ENCODE measurements around the gene C12orf75. TPM values are rescaled to one million over a fixed set of nuclear protein-coding genes. Genes with fewer than 3 reads are reported as not detected.

Gene C12orf75
- total and polyA plus RNA-seq, 2 experiments from 2014 or later = 43.9 to 69.8 TPM

DNA sequence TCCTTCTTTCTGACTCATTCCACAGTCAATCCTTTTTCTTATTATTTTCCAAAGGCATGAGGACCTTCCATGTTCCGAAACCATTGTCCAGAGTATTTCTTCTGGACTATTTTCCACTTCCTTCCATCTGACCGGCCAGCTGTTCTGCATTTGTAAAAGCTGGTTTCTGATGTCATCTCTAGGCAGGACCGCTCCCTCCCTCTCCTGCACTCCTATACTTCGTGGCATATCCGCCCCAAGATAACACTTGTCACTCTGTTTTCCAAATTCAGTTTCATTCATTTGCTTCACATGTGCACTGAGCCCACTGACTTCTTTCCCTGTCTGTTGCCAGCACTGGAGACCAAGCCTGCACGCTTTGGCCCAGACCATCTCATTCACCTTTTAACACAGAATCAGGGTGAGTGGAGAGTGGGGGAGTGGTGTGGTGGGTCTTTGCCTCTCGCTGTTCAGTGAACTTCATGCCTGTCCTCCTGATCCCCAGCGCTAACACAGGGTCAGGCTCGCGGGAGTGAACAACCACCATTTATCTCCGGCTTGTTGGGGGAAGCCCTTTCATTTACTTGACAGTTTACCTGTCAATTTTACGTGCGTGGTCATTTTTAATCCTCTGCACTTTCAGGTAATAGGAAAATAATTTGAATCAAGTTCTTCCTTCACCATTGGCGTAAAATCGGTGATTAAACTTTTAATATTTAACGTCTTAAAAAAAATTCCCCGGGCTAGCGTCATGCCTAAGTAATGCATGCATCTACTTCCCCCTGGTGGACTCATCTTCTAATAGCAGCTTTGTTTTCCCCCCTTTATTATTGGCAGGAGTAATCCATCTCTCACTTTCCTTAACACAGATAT is 52.5 kb downstream of the C12orf75 start:
- Mint-ChIP-seq H3K27ac (no peak overlapping the region), H3K4me1 (no peaks in the 10 kb centered on the region), H3K4me3 (no peak overlapping the region), H3K9me3 (no peaks in the 10 kb centered on the region), H3K36me3 (ENCODE audit: low read depth) (no peaks in the 10 kb centered on the region), H3K27me3 (ENCODE audit: insufficient read depth, low read depth, poor library complexity) (peaks cover 2% of the 10 kb centered on the region)
- Histone ChIP-seq H3K4me2 (no peak overlapping the region), H3K36me3 (ENCODE audit: insufficient read depth) (no peaks in the 10 kb centered on the region), H3K4me3 (0 out of 2 replicates have a peak overlapping the region, but pooled peaks have one; percentile 13), H2AFZ (no peak overlapping the region), H3K9me2 (ENCODE audit: insufficient read depth) (no peaks in the 10 kb centered on the region), H3K27me3 (ENCODE audit: insufficient read depth) (no peaks in the 10 kb centered on the region), H3K79me2 (replicated peaks; ENCODE audit: insufficient read depth) (no peaks in the 10 kb centered on the region), H3K4me1 (ENCODE audit: insufficient read depth) (peaks cover 6% of the 10 kb centered on the region; the same call in 1 of the 2 replicates), H3K27ac (ENCODE audit: low read depth) (no peak overlapping the region), H3F3A (replicated peaks; ENCODE audit: low read depth) (no peaks in the 10 kb centered on the region), H4K20me1 (replicated peaks; ENCODE audit: insufficient read depth) (no peaks in the 10 kb centered on the region)
- DNase-seq (ENCODE audit: low spot score) (peak; percentile 84), ATAC-seq (peak; percentile 73)
- TF ChIP-seq, protein P1, sequence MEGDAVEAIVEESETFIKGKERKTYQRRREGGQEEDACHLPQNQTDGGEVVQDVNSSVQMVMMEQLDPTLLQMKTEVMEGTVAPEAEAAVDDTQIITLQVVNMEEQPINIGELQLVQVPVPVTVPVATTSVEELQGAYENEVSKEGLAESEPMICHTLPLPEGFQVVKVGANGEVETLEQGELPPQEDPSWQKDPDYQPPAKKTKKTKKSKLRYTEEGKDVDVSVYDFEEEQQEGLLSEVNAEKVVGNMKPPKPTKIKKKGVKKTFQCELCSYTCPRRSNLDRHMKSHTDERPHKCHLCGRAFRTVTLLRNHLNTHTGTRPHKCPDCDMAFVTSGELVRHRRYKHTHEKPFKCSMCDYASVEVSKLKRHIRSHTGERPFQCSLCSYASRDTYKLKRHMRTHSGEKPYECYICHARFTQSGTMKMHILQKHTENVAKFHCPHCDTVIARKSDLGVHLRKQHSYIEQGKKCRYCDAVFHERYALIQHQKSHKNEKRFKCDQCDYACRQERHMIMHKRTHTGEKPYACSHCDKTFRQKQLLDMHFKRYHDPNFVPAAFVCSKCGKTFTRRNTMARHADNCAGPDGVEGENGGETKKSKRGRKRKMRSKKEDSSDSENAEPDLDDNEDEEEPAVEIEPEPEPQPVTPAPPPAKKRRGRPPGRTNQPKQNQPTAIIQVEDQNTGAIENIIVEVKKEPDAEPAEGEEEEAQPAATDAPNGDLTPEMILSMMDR (conservative IDR thresholded peaks at IDR 0.05; ENCODE audit: low read depth in 2 of 2) = peak; percentile 84 to 91
- no peak for TF ChIP-seq JUNB (IDR thresholded peaks at IDR 0.05; ENCODE audit: unreplicated experiment)

DNA sequence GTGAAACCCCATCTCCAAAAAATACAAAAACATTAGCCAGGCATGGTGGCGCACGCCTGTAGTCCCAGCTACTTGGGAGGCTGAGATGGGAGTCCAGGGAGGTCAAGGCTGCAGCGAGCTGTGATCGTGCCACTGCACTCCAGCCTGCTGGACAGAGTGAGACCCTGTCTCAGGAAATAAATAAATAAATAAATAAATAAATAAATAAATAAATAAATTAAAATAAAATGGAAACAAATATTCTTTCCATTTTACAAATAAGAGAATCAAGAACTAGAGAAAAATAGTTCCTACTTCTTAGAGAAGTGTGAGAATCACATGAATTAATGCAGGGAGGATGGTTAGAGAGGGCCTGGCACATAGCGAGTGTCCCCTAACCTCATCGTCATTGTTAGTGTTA is 53.7 kb downstream of the C12orf75 start:
- no peak overlapping the region for H2AFZ ChIP-seq
- Mint-ChIP-seq H3K4me3 (no peak overlapping the region), H3K36me3 (ENCODE audit: low read depth) (no peaks in the 10 kb centered on the region), H3K27ac (no peak overlapping the region), H3K4me1 (no peaks in the 10 kb centered on the region), H3K27me3 (ENCODE audit: insufficient read depth, low read depth, poor library complexity) (peaks cover 2% of the 10 kb centered on the region), H3K9me3 (no peaks in the 10 kb centered on the region)
- H3K4me2 ChIP-seq = no peak overlapping the region
- no peaks in the 10 kb centered on the region for H3K36me3 ChIP-seq (ENCODE audit: insufficient read depth)
- DNase-seq (ENCODE audit: low spot score) = no peak
- H3K79me2 ChIP-seq (replicated peaks; ENCODE audit: insufficient read depth) = no peaks in the 10 kb centered on the region
- no peaks in the 10 kb centered on the region for H3K9me2 ChIP-seq (ENCODE audit: insufficient read depth)
- H3K27ac ChIP-seq (ENCODE audit: low read depth) = no peak overlapping the region
- H4K20me1 ChIP-seq (replicated peaks; ENCODE audit: insufficient read depth) = no peaks in the 10 kb centered on the region
- peaks cover 6% of the 10 kb centered on the region; the same call in 1 of the 2 replicates for H3K4me1 ChIP-seq (ENCODE audit: insufficient read depth)
- no peak for ATAC-seq
- H3K27me3 ChIP-seq (ENCODE audit: insufficient read depth) = no peaks in the 10 kb centered on the region
- H3F3A ChIP-seq (replicated peaks; ENCODE audit: low read depth) = no peaks in the 10 kb centered on the region
- no peak overlapping the region for H3K4me3 ChIP-seq
- TF ChIP-seq, protein P2, sequence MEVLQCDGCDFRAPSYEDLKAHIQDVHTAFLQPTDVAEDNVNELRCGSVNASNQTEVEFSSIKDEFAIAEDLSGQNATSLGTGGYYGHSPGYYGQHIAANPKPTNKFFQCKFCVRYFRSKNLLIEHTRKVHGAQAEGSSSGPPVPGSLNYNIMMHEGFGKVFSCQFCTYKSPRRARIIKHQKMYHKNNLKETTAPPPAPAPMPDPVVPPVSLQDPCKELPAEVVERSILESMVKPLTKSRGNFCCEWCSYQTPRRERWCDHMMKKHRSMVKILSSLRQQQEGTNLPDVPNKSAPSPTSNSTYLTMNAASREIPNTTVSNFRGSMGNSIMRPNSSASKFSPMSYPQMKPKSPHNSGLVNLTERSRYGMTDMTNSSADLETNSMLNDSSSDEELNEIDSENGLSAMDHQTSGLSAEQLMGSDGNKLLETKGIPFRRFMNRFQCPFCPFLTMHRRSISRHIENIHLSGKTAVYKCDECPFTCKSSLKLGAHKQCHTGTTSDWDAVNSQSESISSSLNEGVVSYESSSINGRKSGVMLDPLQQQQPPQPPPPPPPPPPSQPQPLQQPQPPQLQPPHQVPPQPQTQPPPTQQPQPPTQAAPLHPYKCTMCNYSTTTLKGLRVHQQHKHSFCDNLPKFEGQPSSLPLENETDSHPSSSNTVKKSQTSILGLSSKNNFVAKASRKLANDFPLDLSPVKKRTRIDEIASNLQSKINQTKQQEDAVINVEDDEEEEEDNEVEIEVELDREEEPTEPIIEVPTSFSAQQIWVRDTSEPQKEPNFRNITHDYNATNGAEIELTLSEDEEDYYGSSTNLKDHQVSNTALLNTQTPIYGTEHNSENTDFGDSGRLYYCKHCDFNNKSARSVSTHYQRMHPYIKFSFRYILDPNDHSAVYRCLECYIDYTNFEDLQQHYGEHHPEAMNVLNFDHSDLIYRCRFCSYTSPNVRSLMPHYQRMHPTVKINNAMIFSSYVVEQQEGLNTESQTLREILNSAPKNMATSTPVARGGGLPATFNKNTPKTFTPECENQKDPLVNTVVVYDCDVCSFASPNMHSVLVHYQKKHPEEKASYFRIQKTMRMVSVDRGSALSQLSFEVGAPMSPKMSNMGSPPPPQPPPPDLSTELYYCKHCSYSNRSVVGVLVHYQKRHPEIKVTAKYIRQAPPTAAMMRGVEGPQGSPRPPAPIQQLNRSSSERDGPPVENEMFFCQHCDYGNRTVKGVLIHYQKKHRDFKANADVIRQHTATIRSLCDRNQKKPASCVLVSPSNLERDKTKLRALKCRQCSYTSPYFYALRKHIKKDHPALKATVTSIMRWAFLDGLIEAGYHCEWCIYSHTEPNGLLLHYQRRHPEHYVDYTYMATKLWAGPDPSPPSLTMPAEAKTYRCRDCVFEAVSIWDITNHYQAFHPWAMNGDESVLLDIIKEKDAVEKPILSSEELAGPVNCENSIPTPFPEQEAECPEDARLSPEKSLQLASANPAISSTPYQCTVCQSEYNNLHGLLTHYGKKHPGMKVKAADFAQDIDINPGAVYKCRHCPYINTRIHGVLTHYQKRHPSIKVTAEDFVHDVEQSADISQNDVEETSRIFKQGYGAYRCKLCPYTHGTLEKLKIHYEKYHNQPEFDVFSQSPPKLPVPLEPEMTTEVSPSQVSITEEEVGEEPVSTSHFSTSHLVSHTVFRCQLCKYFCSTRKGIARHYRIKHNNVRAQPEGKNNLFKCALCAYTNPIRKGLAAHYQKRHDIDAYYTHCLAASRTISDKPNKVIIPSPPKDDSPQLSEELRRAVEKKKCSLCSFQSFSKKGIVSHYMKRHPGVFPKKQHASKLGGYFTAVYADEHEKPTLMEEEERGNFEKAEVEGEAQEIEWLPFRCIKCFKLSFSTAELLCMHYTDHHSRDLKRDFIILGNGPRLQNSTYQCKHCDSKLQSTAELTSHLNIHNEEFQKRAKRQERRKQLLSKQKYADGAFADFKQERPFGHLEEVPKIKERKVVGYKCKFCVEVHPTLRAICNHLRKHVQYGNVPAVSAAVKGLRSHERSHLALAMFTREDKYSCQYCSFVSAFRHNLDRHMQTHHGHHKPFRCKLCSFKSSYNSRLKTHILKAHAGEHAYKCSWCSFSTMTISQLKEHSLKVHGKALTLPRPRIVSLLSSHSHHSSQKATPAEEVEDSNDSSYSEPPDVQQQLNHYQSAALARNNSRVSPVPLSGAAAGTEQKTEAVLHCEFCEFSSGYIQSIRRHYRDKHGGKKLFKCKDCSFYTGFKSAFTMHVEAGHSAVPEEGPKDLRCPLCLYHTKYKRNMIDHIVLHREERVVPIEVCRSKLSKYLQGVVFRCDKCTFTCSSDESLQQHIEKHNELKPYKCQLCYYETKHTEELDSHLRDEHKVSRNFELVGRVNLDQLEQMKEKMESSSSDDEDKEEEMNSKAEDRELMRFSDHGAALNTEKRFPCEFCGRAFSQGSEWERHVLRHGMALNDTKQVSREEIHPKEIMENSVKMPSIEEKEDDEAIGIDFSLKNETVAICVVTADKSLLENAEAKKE (CRISPR knock-in tag; IDR thresholded peaks at IDR 0.05) = no peak
- TF ChIP-seq STAT1 (IDR thresholded peaks at IDR 0.05; ENCODE audit: unreplicated experiment) (no peak), EZH2 (IDR thresholded peaks at IDR 0.05; ENCODE audit: low read depth, unreplicated experiment) (no peak), CREB1 (CRISPR knock-in tag; IDR thresholded peaks at IDR 0.05; ENCODE audit: low read depth) (no peak), ZNF114 (CRISPR knock-in tag; IDR thresholded peaks at IDR 0.05) (no peak)
- TF ChIP-seq, protein P1 (conservative IDR thresholded peaks at IDR 0.05; ENCODE audit: low read depth in 2 of 2) = no peak
- TF ChIP-seq, protein P3, sequence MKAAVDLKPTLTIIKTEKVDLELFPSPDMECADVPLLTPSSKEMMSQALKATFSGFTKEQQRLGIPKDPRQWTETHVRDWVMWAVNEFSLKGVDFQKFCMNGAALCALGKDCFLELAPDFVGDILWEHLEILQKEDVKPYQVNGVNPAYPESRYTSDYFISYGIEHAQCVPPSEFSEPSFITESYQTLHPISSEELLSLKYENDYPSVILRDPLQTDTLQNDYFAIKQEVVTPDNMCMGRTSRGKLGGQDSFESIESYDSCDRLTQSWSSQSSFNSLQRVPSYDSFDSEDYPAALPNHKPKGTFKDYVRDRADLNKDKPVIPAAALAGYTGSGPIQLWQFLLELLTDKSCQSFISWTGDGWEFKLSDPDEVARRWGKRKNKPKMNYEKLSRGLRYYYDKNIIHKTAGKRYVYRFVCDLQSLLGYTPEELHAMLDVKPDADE (IDR thresholded peaks at IDR 0.05) = no peak

Data from GM23338 (cell line).